ENCODE results near the gene NAP1L1. TPM values are rescaled to one million over a fixed set of nuclear protein-coding genes. Genes with fewer than 3 reads are reported as not detected.

The NAP1L1 gene
- total RNA-seq, 1 donor from 2014 or later: 429 TPM

DNA sequence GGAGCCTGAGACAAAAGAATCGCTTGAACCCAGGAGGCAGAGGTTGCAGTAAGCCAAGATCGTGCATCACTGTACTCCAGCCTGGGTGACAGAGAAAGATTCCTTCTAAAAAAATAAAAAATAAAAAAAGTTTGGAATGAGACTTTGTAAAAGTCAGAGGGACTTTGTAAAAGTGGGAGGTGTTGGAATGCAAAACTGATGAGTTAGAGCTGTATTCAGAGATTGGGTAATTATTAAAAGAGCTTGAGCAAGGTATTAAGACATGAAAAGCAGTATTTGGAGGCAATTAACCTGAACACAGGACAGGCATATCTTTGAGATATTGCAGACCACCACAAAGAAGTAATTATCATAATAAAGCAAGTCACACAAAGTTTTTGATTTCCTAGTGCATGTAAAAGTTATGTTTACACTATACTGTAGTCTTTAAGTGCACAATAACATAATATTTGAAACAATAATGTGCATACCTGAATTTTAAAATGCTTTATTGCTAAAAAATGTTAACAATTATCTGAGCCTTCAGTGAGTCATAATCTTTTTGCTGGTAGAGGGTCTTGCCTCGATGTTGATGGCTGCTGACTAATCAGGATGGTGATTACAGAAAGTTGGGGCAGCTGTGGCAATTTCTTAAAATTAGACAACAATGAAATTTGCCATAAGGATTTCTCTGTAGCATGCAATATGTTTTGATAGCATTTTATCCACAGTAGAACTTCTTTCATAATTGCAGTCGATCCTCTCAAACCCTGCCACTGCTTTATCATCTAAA lies 86.0 kb downstream of the NAP1L1 start:
- no peaks in the 10 kb centered on the region for H3K4me1 ChIP-seq
- intact Hi-C loops (cut with DNase I): no loop called here
- no peaks in the 10 kb centered on the region for H3K36me3 ChIP-seq
- TF ChIP-seq, protein P1, sequence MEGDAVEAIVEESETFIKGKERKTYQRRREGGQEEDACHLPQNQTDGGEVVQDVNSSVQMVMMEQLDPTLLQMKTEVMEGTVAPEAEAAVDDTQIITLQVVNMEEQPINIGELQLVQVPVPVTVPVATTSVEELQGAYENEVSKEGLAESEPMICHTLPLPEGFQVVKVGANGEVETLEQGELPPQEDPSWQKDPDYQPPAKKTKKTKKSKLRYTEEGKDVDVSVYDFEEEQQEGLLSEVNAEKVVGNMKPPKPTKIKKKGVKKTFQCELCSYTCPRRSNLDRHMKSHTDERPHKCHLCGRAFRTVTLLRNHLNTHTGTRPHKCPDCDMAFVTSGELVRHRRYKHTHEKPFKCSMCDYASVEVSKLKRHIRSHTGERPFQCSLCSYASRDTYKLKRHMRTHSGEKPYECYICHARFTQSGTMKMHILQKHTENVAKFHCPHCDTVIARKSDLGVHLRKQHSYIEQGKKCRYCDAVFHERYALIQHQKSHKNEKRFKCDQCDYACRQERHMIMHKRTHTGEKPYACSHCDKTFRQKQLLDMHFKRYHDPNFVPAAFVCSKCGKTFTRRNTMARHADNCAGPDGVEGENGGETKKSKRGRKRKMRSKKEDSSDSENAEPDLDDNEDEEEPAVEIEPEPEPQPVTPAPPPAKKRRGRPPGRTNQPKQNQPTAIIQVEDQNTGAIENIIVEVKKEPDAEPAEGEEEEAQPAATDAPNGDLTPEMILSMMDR (IDR thresholded peaks at IDR 0.05): no peak
- no peaks in the 10 kb centered on the region for H3K27me3 ChIP-seq (ENCODE audit: low read depth)
- DNase-seq (no peak), ATAC-seq (no peak)
- H3K27ac ChIP-seq: no peak overlapping the region
- H3K9me3 ChIP-seq: no peaks in the 10 kb centered on the region
- no peak overlapping the region for H3K4me3 ChIP-seq

DNA sequence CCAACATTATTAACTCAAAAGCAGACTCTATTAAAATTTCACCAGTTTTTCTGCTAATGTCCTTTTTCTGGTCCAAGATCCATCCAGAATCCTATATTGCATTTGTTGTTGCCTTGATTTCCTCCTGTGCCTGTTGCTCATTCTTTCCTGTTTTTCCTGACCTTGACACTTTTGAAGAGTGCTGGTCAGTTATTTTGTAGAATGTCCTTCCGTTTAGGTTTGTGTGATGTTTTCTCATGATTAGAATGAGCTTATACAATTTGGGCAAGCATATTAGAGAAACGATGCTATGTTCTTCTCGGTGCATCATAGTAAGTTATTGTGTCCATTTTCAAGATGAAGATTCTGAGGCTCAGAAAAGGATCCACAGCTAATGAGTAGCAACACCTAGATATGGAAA lies 86.8 kb downstream of the NAP1L1 start:
- Histone ChIP-seq H3K9me3 (no peaks in the 10 kb centered on the region), H3K36me3 (no peaks in the 10 kb centered on the region), H3K4me1 (no peaks in the 10 kb centered on the region), H3K4me3 (no peak overlapping the region), H3K27ac (no peak overlapping the region), H3K27me3 (ENCODE audit: low read depth) (no peaks in the 10 kb centered on the region)
- intact Hi-C loops (cut with DNase I): no loop called here
- DNase-seq (no peak), ATAC-seq (no peak)
- TF ChIP-seq, protein P1 (IDR thresholded peaks at IDR 0.05): no peak

GRCh38 chr12:75996861-75997447 lies 87.5 kb downstream of the NAP1L1 start:
- Histone ChIP-seq H3K4me3 (no peak overlapping the region), H3K36me3 (no peaks in the 10 kb centered on the region), H3K27ac (no peak overlapping the region), H3K27me3 (ENCODE audit: low read depth) (no peaks in the 10 kb centered on the region), H3K9me3 (no peaks in the 10 kb centered on the region), H3K4me1 (no peaks in the 10 kb centered on the region)
- DNase-seq: no peak
- TF ChIP-seq, protein P1 (IDR thresholded peaks at IDR 0.05): no peak
- ATAC-seq: no peak
- intact Hi-C loops (cut with DNase I): no loop called here

DNA sequence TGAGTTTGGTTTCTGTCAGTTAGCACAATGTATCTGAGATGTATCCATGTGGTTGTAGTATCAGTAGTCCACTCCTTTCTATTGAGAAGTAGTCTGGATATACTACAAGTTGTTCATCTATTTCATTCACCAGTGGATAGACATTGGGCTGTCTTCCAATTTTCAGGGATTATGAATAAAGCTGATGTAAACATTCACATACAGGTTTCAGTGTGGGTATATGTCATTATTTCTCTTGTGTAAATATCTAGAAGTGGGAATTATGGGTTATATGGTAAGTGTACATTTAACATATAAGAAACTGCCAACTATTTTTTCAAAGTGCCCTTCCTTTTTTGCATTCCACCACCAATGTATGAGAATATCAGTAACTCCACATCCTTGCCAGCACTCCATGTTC lies 88.8 kb downstream of the NAP1L1 start:
- TF ChIP-seq, protein P1 (IDR thresholded peaks at IDR 0.05): no peak
- H3K9me3 ChIP-seq: no peaks in the 10 kb centered on the region
- no peak for ATAC-seq
- H3K4me3 ChIP-seq: no peak overlapping the region
- H3K27ac ChIP-seq: no peak overlapping the region
- DNase-seq: no peak
- H3K4me1 ChIP-seq: no peaks in the 10 kb centered on the region
- no peaks in the 10 kb centered on the region for H3K27me3 ChIP-seq (ENCODE audit: low read depth)
- intact Hi-C loops (cut with DNase I): no loop called here
- no peaks in the 10 kb centered on the region for H3K36me3 ChIP-seq

GRCh38 chr12:75994069-75994740 lies 90.3 kb downstream of the NAP1L1 start:
- Histone ChIP-seq H3K27ac (no peak overlapping the region), H3K27me3 (ENCODE audit: low read depth) (no peaks in the 10 kb centered on the region), H3K4me3 (no peak overlapping the region), H3K9me3 (no peaks in the 10 kb centered on the region), H3K4me1 (no peaks in the 10 kb centered on the region), H3K36me3 (no peaks in the 10 kb centered on the region)
- TF ChIP-seq, protein P1 (IDR thresholded peaks at IDR 0.05): no peak
- ATAC-seq (no peak), DNase-seq (no peak)
- intact Hi-C loops (cut with DNase I): no loop called here

Data from lower lobe of right lung (tissue), 2 donors.